Lung (tissue), 12 donors: ENCODE data around the gene CNEP1R1. TPM values are rescaled to one million over a fixed set of nuclear protein-coding genes. Genes with fewer than 3 reads are reported as not detected.

Experiments used
- ATAC-seq: fragments of 200-7000 bp; cut with Tn5 transposase; one replicate; pipeline ENCODE4 v1.9.1; 2020; ENCODE audit warnings: moderate number of reproducible peaks; ENCODE audit not compliant: insufficient read depth, low FRiP score
- DNase-seq, 3 donors: peaks; one replicate each; pipeline ENCODE4 v3.0.0-alpha.2; 2013 to 2017
- H3K27ac ChIP-seq, 2 donors: one replicate each; pipeline ENCODE4 v1.5.1; 2013; ENCODE audit warnings: mild to moderate bottlenecking in 2 of 2, moderate library complexity in 2 of 2, control low read depth in 1 of 2, inconsistent platforms in 1 of 2, low read depth in 1 of 2, low read length in 1 of 2
- H3K27me3 ChIP-seq, 3 donors: one replicate each; pipeline ENCODE4 v1.5.1; 2013; ENCODE audit warnings: low read length in 2 of 3; ENCODE audit not compliant: control insufficient read depth in 3 of 3, insufficient read depth in 3 of 3
- H3K36me3 ChIP-seq, 4 donors: one replicate each; pipeline ENCODE4 v1.5.1; 2013; ENCODE audit warnings: low read length in 4 of 4, mild to moderate bottlenecking in 1 of 4, moderate library complexity in 1 of 4; ENCODE audit not compliant: control insufficient read depth in 4 of 4, insufficient read depth in 4 of 4
- H3K4me1 ChIP-seq, 5 donors: one replicate each; pipeline ENCODE4 v1.5.1; 2013; ENCODE audit warnings: low read length in 5 of 5, mild to moderate bottlenecking in 2 of 5, moderate library complexity in 1 of 5; ENCODE audit not compliant: control insufficient read depth in 5 of 5, insufficient read depth in 5 of 5
- H3K4me3 ChIP-seq: one replicate; pipeline ENCODE4 v1.5.1; 2013; ENCODE audit warnings: mild to moderate bottlenecking, control low read depth, moderate library complexity
- H3K9ac ChIP-seq, 2 donors: one replicate each; pipeline ENCODE4 v1.5.1; 2013; ENCODE audit warnings: low read length in 2 of 2, control low read depth in 1 of 2; ENCODE audit not compliant: insufficient read depth in 1 of 2
- H3K9me3 ChIP-seq, 4 donors: one replicate each; pipeline ENCODE4 v1.5.1; 2013; ENCODE audit warnings: low read length in 3 of 4, mild to moderate bottlenecking in 1 of 4, moderate library complexity in 1 of 4; ENCODE audit not compliant: control insufficient read depth in 4 of 4, insufficient read depth in 3 of 4
- WGBS, 2 donors: extraction: QIAGEN DNeasy Blood & Tissue Kit; methylation state at CpG; one replicate each; pipeline ENCODE4 v1.1.7; 2013; 5-methylcytosine and 5-hydroxymethylcytosine counted together
- polyA plus RNA-seq, 2 donors: library from polyadenylated mRNA; stranded (reverse); fragments of 200-250 nt; gene quantifications; one replicate each; pipeline ENCODE4 v1.2.1, GENCODE V29; 2013
- total RNA-seq, 2 donors: library from RNA; depleted of rRNA in 1 of 2; stranded (reverse); fragments of >200 nt in 1 of 2; gene quantifications; one replicate each; pipeline ENCODE4 v1.2.1, GENCODE V29; 2014 to 2021
- TF ChIP-seq, protein P1 (sequence below): IDR thresholded peaks from 2 replicates; pipeline ENCODE4 v1.5.1; 2012; ENCODE audit warnings: mild to moderate bottlenecking; ENCODE audit errors: control extremely low read depth, extremely low read depth
- donor health status: control.
- donor health status: control.
- donor health status: Bipolar disorder and iron deficiency.
- donor health status: healthy.
- donor health status: DM: yes; HTN: yes; CAD: no.

The CNEP1R1 gene
- total and polyA plus RNA-seq, 4 donors, result 13.8 to 23.2 (median 17.4) TPM

DNA sequence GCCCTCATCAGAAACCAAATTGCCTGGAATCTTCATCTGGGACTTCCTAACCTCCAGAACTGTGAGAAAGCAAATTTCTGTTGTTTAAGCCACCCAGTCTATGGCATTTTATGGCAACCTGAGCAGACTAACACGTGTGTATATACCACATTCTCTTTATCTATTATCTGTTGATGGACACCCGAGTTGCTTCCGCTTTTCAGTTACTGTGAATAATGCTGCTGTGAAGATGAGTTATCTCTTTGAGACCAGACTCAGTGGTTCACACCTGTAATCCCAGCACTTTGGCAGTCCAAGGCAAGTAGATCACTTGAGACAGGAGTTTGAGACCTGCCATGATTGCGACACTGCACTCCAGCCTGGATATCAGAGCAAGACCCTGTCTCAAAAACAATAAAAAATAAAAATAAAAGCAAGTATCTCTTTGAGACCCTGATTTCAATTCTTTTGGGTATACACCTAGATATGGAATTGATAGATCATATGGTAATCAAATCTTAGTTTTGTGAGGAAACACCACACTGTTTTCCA is 27.2 kb upstream of the CNEP1R1 start:
- no peak for ATAC-seq
- H3K9ac ChIP-seq, result no peak overlapping the region
- no peaks in the 10 kb centered on the region for H3K4me1 ChIP-seq
- peaks cover 0 to 3% (median 3%) of the 10 kb centered on the region in 3 donors for H3K27me3 ChIP-seq
- TF ChIP-seq, protein P1, sequence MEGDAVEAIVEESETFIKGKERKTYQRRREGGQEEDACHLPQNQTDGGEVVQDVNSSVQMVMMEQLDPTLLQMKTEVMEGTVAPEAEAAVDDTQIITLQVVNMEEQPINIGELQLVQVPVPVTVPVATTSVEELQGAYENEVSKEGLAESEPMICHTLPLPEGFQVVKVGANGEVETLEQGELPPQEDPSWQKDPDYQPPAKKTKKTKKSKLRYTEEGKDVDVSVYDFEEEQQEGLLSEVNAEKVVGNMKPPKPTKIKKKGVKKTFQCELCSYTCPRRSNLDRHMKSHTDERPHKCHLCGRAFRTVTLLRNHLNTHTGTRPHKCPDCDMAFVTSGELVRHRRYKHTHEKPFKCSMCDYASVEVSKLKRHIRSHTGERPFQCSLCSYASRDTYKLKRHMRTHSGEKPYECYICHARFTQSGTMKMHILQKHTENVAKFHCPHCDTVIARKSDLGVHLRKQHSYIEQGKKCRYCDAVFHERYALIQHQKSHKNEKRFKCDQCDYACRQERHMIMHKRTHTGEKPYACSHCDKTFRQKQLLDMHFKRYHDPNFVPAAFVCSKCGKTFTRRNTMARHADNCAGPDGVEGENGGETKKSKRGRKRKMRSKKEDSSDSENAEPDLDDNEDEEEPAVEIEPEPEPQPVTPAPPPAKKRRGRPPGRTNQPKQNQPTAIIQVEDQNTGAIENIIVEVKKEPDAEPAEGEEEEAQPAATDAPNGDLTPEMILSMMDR, result no peak
- H3K9me3 ChIP-seq, result no peaks in the 10 kb centered on the region
- H3K27ac ChIP-seq, result no peak overlapping the region
- no peak for DNase-seq
- H3K4me3 ChIP-seq, result no peak overlapping the region
- no peaks in the 10 kb centered on the region for H3K36me3 ChIP-seq
- 87 to 89% methylated on average over 4 of the region's 4 CpGs for WGBS, 2 donors

DNA sequence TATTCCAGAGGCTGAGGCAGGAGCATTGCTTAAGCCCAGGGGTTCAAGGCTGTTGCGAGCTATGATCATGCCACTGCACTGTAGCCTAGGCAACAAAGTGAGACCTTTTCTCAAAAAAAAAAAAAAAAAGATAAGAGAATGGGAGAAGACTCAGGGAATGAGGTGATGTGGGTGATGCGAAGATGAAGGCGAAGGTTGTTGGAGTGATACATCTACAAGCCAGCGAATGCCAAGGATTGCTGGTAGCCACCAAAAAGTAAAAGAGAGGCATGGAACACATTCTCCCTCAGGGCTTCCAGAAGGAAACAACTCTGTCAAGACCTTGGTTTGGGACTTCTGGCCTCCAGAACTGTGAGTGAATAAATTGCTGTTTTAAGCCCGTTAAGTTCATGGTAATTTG is 26.0 kb upstream of the CNEP1R1 start:
- H3K9ac ChIP-seq, result no peak overlapping the region
- H3K4me3 ChIP-seq, result no peak overlapping the region
- ATAC-seq (no peak), DNase-seq (no peak)
- no peaks in the 10 kb centered on the region for H3K9me3 ChIP-seq
- no peaks in the 10 kb centered on the region for H3K4me1 ChIP-seq
- TF ChIP-seq, protein P1, result no peak
- peaks cover 0 to 3% (median 3%) of the 10 kb centered on the region in 3 donors for H3K27me3 ChIP-seq
- no peaks in the 10 kb centered on the region for H3K36me3 ChIP-seq
- WGBS, 2 donors, result 94 to 97% methylated on average over 5 of the region's 5 CpGs
- H3K27ac ChIP-seq, result no peak overlapping the region

DNA sequence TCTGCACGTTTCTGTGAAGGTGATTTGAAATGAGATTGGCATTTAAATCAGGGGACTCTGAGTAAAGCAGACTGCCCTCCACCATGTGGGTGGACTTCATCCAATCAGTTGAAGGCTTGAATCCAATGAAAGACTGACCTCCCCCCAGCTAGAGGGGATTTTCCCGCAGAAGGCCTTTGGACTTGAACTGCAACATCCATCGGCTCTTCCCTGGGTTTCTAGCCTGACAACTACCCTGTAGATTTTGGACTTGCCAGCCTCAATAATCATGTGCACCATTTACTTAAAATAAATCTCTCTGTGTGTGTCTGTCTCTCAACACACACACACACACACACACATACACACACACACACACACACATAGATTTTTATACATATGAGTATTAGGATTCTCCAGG is 23.9 kb upstream of the CNEP1R1 start:
- Histone ChIP-seq H3K4me1 (no peaks in the 10 kb centered on the region), H3K27ac (no peak overlapping the region), H3K9ac (no peak overlapping the region), H3K27me3 (peaks cover 0 to 3% (median 3%) of the 10 kb centered on the region in 3 donors), H3K9me3 (no peaks in the 10 kb centered on the region), H3K36me3 (no peaks in the 10 kb centered on the region), H3K4me3 (no peak overlapping the region)
- TF ChIP-seq, protein P1, result no peak
- WGBS, 2 donors, result 83 to 89% methylated on average over 3 of the region's 3 CpGs
- no peak for ATAC-seq
- no peak for DNase-seq

DNA sequence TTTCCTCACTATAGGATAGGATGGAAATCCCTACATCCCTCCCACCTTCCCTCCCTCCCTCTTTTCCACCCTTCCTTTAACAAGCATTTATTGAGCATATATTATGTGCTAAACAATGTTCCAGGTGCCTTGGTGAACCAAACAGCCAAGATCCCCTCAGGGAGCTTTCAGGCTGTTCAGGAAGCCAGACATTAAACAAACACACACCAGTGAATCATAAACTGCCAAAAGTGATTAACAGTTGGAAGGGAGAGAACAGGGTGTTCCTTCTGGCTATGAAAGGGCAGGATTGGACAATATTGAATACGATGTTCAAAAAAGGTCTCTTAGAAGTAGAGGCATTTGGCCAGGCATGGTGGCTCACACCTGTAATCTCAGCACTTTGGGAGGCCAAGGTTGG is 22.8 kb upstream of the CNEP1R1 start:
- Histone ChIP-seq H3K4me3 (no peak overlapping the region), H3K9ac (no peak overlapping the region), H3K27ac (no peak overlapping the region), H3K36me3 (no peaks in the 10 kb centered on the region), H3K9me3 (peaks cover 0 to 3% (median 0%) of the 10 kb centered on the region in 4 donors), H3K27me3 (peaks cover 0 to 3% (median 3%) of the 10 kb centered on the region in 3 donors), H3K4me1 (no peaks in the 10 kb centered on the region)
- WGBS, 2 donors, result 66 to 73% methylated on average over 1 of the region's 1 CpG
- TF ChIP-seq, protein P1, result no peak
- ATAC-seq (no peak), DNase-seq (no peak)
